Esophagus (tissue), 2 donors: ENCODE results near the gene PHACTR1. TPM values are rescaled to one million over a fixed set of nuclear protein-coding genes. Genes with fewer than 3 reads are reported as not detected.

ENCODE experiments used
- H3K27ac ChIP-seq, 2 donors: one replicate each; pipeline ENCODE4 v1.5.1; 2013; ENCODE audit warnings: low read depth in 2 of 2, mild to moderate bottlenecking in 2 of 2, inconsistent platforms in 1 of 2, low read length in 1 of 2, moderate library complexity in 1 of 2
- H3K27me3 ChIP-seq, 2 donors: one replicate each; pipeline ENCODE4 v1.6.1; 2013; ENCODE audit warnings: low read length in 2 of 2, control low read depth in 1 of 2, mild to moderate bottlenecking in 1 of 2; ENCODE audit not compliant: insufficient read depth in 2 of 2, control insufficient read depth in 1 of 2
- H3K36me3 ChIP-seq, 2 donors: one replicate each; pipeline ENCODE4 v1.6.1; 2013; ENCODE audit warnings: low read length in 1 of 2; ENCODE audit not compliant: control insufficient read depth in 2 of 2, insufficient read depth in 2 of 2
- H3K4me1 ChIP-seq, 2 donors: one replicate each; pipeline ENCODE4 v1.6.1; 2013; ENCODE audit warnings: low read length in 1 of 2; ENCODE audit not compliant: control insufficient read depth in 2 of 2, insufficient read depth in 2 of 2
- H3K4me3 ChIP-seq, 2 donors: one replicate each; pipeline ENCODE4 v1.5.1; 2013; ENCODE audit warnings: low read length in 2 of 2, mild to moderate bottlenecking in 2 of 2, low read depth in 1 of 2, moderate library complexity in 1 of 2
- H3K9me3 ChIP-seq, 2 donors: one replicate each; pipeline ENCODE4 v1.6.1; 2013; ENCODE audit warnings: mild to moderate bottlenecking in 2 of 2, low read depth in 1 of 2, low read length in 1 of 2, moderate library complexity in 1 of 2; ENCODE audit not compliant: control insufficient read depth in 2 of 2, insufficient read depth in 1 of 2
- WGBS, 2 donors: extraction: QIAGEN DNeasy Blood & Tissue Kit; methylation state at CpG; one replicate each; pipeline ENCODE4 v1.1.7; 2013; 5-methylcytosine and 5-hydroxymethylcytosine counted together
- polyA plus RNA-seq, 2 donors: library from polyadenylated mRNA; stranded (reverse); fragments of 200-250 nt; gene quantifications; one replicate each; pipeline ENCODE4 v1.2.3, GENCODE V29; 2013
- donor health status: healthy with polysubstance abuse.
- donor health status: Bipolar disorder and iron deficiency.

The PHACTR1 gene
- polyA plus RNA-seq, 2 donors = 0.41 to 0.55 TPM

GRCh38 chr6:13277231-13277630, 560.7 kb downstream of the PHACTR1 start:
- WGBS, 2 donors = 69 to 77% methylated on average over 2 of the region's 2 CpGs

DNA sequence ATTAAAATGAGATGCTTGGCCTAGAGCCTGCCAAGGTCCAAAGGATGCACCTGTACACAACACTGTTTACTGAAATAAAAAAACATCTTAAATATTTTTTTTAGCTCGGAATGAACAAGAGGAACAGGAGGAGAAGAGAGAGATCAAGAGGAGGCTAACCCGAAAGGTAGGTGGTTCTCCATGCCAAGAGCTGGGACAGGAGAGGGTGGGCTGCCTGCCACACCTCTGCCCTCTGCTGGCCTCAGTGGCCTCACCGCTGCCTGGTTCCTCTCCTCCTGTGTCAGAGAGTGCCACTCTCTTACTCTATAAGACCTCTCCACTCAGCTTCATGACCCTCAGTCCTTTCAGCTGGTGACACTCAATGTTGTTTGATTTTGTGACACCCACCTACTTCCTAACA, 561.6 kb downstream of the PHACTR1 start:
- 77 to 86% methylated on average over 3 of the region's 3 CpGs for WGBS, 2 donors
- H3K36me3 ChIP-seq = no peaks in the 10 kb centered on the region

More at GRCh38 chr6:13277231-13277630, 560.7 kb downstream of the PHACTR1 start:
- Histone ChIP-seq H3K4me3 (no peak overlapping the region), H3K36me3 (no peaks in the 10 kb centered on the region), H3K27me3 (no peaks in the 10 kb centered on the region), H3K4me1 (no peaks in the 10 kb centered on the region), H3K9me3 (no peaks in the 10 kb centered on the region), H3K27ac (no peak overlapping the region)

DNA sequence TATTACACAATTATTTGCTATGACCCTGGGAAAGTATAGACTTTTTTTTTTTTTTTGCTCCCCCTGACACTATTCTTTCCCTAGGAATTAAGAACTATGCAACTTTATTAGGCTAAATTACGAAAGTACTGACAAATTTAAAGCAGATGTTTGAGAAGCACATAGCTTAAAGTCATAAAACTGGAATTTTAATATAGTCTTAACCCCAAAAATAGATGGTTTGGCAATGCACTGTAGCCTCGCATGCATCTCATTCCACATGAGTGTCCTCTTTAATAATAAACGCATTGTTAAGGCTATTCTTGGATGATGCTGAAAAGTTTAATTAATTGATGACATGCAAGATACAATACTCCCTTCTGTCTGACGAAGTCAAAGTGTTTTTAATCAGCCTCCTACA, 562.4 kb downstream of the PHACTR1 start:
- Histone ChIP-seq H3K27ac (no peak overlapping the region), H3K27me3 (no peaks in the 10 kb centered on the region), H3K9me3 (no peaks in the 10 kb centered on the region), H3K4me3 (no peak overlapping the region), H3K4me1 (no peaks in the 10 kb centered on the region), H3K36me3 (peaks cover 0 to 2% of the 10 kb centered on the region in 2 donors)
- 59 to 65% methylated on average over 4 of the region's 4 CpGs for WGBS, 2 donors

More for the DNA sequence above, 561.6 kb downstream of the PHACTR1 start:
- Histone ChIP-seq H3K4me1 (no peaks in the 10 kb centered on the region), H3K9me3 (no peaks in the 10 kb centered on the region), H3K27ac (no peak overlapping the region), H3K27me3 (no peaks in the 10 kb centered on the region), H3K4me3 (no peak overlapping the region)

- WGBS, 2 donors = 72 to 86% methylated on average over 4 of the region's 4 CpGs
- Histone ChIP-seq H3K4me3 (no peak overlapping the region), H3K27ac (no peak overlapping the region)
Observed at GRCh38 chr6:13280254-13280653, 563.7 kb downstream of the PHACTR1 start.

GRCh38 chr6:13281686-13282085, 565.1 kb downstream of the PHACTR1 start:
- peaks cover 0 to 2% of the 10 kb centered on the region in 2 donors for H3K36me3 ChIP-seq

More at GRCh38 chr6:13280254-13280653, 563.7 kb downstream of the PHACTR1 start:
- Histone ChIP-seq H3K36me3 (peaks cover 0 to 2% of the 10 kb centered on the region in 2 donors), H3K27me3 (no peaks in the 10 kb centered on the region), H3K9me3 (no peaks in the 10 kb centered on the region), H3K4me1 (no peaks in the 10 kb centered on the region)

GRCh38 chr6:13282393-13283069, 566.0 kb downstream of the PHACTR1 start:
- Histone ChIP-seq H3K9me3 (peaks cover 2 to 5% of the 10 kb centered on the region in 2 donors), H3K4me1 (no peaks in the 10 kb centered on the region), H3K27me3 (no peaks in the 10 kb centered on the region), H3K27ac (no peak overlapping the region), H3K36me3 (peaks cover 0 to 2% of the 10 kb centered on the region in 2 donors), H3K4me3 (no peak overlapping the region)
- 79 to 80% methylated on average over 8 of the region's 8 CpGs for WGBS, 2 donors

More at GRCh38 chr6:13281686-13282085, 565.1 kb downstream of the PHACTR1 start:
- Histone ChIP-seq H3K4me1 (no peaks in the 10 kb centered on the region), H3K27ac (no peak overlapping the region), H3K4me3 (no peak overlapping the region), H3K9me3 (peaks cover 0 to under 1% of the 10 kb centered on the region in 2 donors), H3K27me3 (no peaks in the 10 kb centered on the region)
- WGBS, 2 donors = 76 to 83% methylated on average over 9 of the region's 9 CpGs

DNA sequence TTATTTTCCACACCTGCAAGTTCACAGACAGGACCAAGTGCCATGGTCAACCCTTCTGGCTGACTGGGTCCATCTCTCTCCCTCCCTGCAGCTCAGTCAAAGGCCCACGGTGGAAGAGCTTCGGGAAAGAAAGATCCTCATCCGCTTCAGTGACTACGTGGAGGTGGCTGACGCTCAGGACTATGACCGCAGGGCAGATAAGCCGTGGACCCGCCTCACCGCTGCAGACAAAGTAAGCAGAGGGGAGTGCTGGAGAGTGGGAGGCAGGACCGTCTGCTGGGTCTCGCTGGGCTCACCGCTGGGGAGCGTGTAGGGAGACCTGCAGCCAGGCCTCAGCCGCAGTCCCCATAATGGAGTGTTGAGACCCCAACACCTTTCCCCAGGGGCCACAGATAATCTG, 566.8 kb downstream of the PHACTR1 start:
- Histone ChIP-seq H3K27ac (no peak overlapping the region), H3K9me3 (peaks cover 2 to 5% of the 10 kb centered on the region in 2 donors), H3K4me3 (no peak overlapping the region), H3K4me1 (no peaks in the 10 kb centered on the region), H3K36me3 (peaks cover 0 to 2% of the 10 kb centered on the region in 2 donors), H3K27me3 (no peaks in the 10 kb centered on the region)
- 94 to 96% methylated on average over 14 of the region's 14 CpGs for WGBS, 2 donors

GRCh38 chr6:13284646-13285045, 568.1 kb downstream of the PHACTR1 start:
- WGBS, 2 donors = 84 to 94% methylated on average over 6 of the region's 6 CpGs
- peaks cover 0 to 2% of the 10 kb centered on the region in 2 donors for H3K36me3 ChIP-seq
- no peak overlapping the region for H3K27ac ChIP-seq
- H3K4me1 ChIP-seq = peaks cover 0 to 2% of the 10 kb centered on the region in 2 donors
- H3K27me3 ChIP-seq = no peaks in the 10 kb centered on the region
- peaks cover 2 to 5% of the 10 kb centered on the region in 2 donors for H3K9me3 ChIP-seq
- H3K4me3 ChIP-seq = no peak overlapping the region

DNA sequence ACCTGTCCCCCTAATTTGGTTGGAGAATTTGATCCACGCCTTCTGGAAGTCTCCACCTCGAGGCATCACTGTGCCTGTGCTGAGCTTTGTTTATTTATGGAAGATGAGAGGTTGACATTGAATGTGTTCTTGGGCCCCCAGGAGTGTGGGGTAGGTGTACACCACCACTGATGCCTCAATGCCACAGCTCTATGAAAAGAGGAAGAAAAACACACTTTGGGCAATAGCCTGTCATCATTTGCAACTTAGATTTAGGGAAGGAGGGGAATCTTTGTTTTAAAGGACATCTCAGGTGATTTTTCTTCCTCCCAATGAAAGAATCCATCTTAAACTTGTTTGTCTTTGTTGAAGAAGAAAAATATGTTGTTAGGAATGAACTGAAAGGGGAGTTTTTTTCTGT, 569.1 kb downstream of the PHACTR1 start:
- Histone ChIP-seq H3K27me3 (no peaks in the 10 kb centered on the region), H3K36me3 (peaks cover 0 to 2% of the 10 kb centered on the region in 2 donors), H3K4me3 (no peak overlapping the region), H3K27ac (no peak overlapping the region), H3K4me1 (peaks cover 0 to 2% of the 10 kb centered on the region in 2 donors), H3K9me3 (peaks cover 2 to 5% of the 10 kb centered on the region in 2 donors)
- WGBS, 2 donors = 77 to 82% methylated on average over 2 of the region's 2 CpGs

DNA sequence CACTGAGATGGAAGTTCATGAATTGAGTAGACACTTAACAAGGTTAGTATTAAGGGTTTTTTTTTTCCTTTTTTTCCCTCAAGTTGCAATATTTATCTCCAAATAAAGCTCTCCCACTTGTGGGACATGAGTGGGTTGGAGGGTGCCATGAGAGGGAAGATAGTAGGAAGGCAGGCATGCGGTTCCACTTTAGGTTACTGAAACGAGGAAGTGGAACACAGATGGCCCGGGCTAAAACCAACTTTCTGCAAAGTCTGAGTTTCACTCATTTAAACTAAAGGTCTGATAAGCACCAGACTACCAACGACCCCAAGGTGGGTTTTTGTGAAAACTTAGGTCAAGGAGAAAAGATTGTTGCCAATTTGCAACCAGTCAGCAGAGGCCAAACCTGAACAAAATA, 569.6 kb downstream of the PHACTR1 start:
- no peak overlapping the region for H3K27ac ChIP-seq
- H3K9me3 ChIP-seq = peaks cover 2 to 5% of the 10 kb centered on the region in 2 donors
- peaks cover 0 to 2% of the 10 kb centered on the region in 2 donors for H3K36me3 ChIP-seq
- peaks cover 0 to 2% of the 10 kb centered on the region in 2 donors for H3K4me1 ChIP-seq
- no peak overlapping the region for H3K4me3 ChIP-seq
- 84 to 85% methylated on average over 4 of the region's 4 CpGs for WGBS, 2 donors
- H3K27me3 ChIP-seq = no peaks in the 10 kb centered on the region
